ENCODE measurements around the gene TNIK. TPM values are rescaled to one million over a fixed set of nuclear protein-coding genes. Genes with fewer than 3 reads are reported as not detected.

TNIK gene
- 1 to 10 TPM; 4.8 to 9.8 TPM for total RNA-seq
- polyA plus RNA-seq: 1 to 10 TPM; 3.7 to 5.7 TPM

GRCh38 chr3:171459942-171460724 lies at the start of gene TNIK:
TSS of gene TNIK (minus strand) at chr3:171460405. CDS start at chr3:171460063, 342 bp downstream.
- Histone ChIP-seq H3K36me3 (ENCODE audit: control insufficient read depth in 4 of 4, insufficient read depth in 3 of 4, low read depth in 1 of 4, low read length in 3 of 4) (no peaks in the 10 kb centered on the region), H3K9me3 (ENCODE audit: control insufficient read depth in 4 of 4, low read length in 3 of 4) (no peaks in the 10 kb centered on the region), H3K9ac (ENCODE audit: low read depth in 1 of 2, low read length in 2 of 2) (peak within 1 kb of the TSS; percentile 53 to 67), H3K27ac (ENCODE audit: low read depth in 1 of 2, low read length in 2 of 2) (peak within 1 kb of the TSS; percentile 23 to 28), H3K4me1 (ENCODE audit: control insufficient read depth in 4 of 4, insufficient read depth in 4 of 4, low read length in 3 of 4) (peaks cover 4 to 25% (median 12%) of the 10 kb centered on the region in 4 donors), H3K4me3 (ENCODE audit: low read depth in 1 of 3, low read length in 3 of 3) (peak within 1 kb of the TSS; percentile 82 to 93 (median 92)), H3K27me3 (ENCODE audit: control insufficient read depth in 4 of 4, insufficient read depth in 4 of 4, low read length in 3 of 4) (no peaks in the 10 kb centered on the region)
- under 1% methylated on average over 55 of the region's 55 CpGs for whole genome bisulfite sequencing
- DNase-seq (ENCODE audit: low spot score): peak; percentile 88
- TF ChIP-seq HNF4A (conservative IDR thresholded peaks at IDR 0.05) (peak in 1 of 2 donors; percentile 47), JUND (IDR thresholded peaks at IDR 0.05) (no peak), EGR1 (IDR thresholded peaks at IDR 0.05; ENCODE audit: low read depth in 2 of 2) (peak; percentile 80 to 94), SP1 (IDR thresholded peaks at IDR 0.05) (peak; percentile 44), RAD21 (IDR thresholded peaks at IDR 0.05) (peak; percentile 26 to 47), HNF4G (IDR thresholded peaks at IDR 0.05) (no peak), ZBTB33 (IDR thresholded peaks at IDR 0.05) (no peak), MAX (IDR thresholded peaks at IDR 0.05) (peak; percentile 63), FOXA2 (IDR thresholded peaks at IDR 0.05) (no peak), GABPA (IDR thresholded peaks at IDR 0.05 in 1 of 2, conservative IDR thresholded peaks at IDR 0.05 in 1 of 2) (peak in 1 of 2 donors; percentile 59), REST (IDR thresholded peaks at IDR 0.05) (peak; percentile 66), YY1 (IDR thresholded peaks at IDR 0.05) (peak; percentile 44), NR2F2 (IDR thresholded peaks at IDR 0.05) (peak; percentile 49), RXRA (IDR thresholded peaks at IDR 0.05) (peak; percentile 48 to 50)

DNA sequence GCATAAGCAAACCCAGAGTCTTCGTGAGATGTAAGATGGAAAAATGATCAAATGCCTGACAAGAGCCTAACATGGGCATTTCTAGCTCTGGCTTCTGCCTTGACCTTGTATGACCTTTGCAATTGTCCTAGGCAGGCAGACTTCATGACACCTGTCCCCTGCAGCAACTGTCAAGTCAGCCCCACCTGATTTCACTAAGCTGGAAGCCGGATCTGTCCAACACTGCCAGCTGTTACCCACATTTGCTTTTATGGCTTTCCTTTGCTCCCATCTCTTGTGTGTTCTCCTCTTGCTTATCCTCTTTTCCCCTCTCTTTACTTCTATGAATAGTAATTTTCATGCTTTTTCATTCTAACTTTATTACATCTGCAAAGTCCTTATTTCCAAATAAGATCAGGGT lies 48.5 kb upstream of the TNIK start:
- Histone ChIP-seq H3K27ac (ENCODE audit: low read depth in 1 of 2, low read length in 2 of 2) (no peak overlapping the region), H3K36me3 (ENCODE audit: control insufficient read depth in 4 of 4, insufficient read depth in 3 of 4, low read depth in 1 of 4, low read length in 3 of 4) (no peaks in the 10 kb centered on the region), H3K4me3 (ENCODE audit: low read depth in 1 of 3, low read length in 3 of 3) (no peak overlapping the region), H3K9ac (ENCODE audit: low read depth in 1 of 2, low read length in 2 of 2) (no peak overlapping the region), H3K27me3 (ENCODE audit: control insufficient read depth in 4 of 4, insufficient read depth in 4 of 4, low read length in 3 of 4) (no peaks in the 10 kb centered on the region), H3K4me1 (ENCODE audit: control insufficient read depth in 4 of 4, insufficient read depth in 4 of 4, low read length in 3 of 4) (no peaks in the 10 kb centered on the region), H3K9me3 (ENCODE audit: control insufficient read depth in 4 of 4, low read length in 3 of 4) (no peaks in the 10 kb centered on the region)
- TF ChIP-seq, protein P1, sequence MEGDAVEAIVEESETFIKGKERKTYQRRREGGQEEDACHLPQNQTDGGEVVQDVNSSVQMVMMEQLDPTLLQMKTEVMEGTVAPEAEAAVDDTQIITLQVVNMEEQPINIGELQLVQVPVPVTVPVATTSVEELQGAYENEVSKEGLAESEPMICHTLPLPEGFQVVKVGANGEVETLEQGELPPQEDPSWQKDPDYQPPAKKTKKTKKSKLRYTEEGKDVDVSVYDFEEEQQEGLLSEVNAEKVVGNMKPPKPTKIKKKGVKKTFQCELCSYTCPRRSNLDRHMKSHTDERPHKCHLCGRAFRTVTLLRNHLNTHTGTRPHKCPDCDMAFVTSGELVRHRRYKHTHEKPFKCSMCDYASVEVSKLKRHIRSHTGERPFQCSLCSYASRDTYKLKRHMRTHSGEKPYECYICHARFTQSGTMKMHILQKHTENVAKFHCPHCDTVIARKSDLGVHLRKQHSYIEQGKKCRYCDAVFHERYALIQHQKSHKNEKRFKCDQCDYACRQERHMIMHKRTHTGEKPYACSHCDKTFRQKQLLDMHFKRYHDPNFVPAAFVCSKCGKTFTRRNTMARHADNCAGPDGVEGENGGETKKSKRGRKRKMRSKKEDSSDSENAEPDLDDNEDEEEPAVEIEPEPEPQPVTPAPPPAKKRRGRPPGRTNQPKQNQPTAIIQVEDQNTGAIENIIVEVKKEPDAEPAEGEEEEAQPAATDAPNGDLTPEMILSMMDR (IDR thresholded peaks at IDR 0.05; ENCODE audit: low read depth, low read length, missing input control): no peak
- TF ChIP-seq RXRA (IDR thresholded peaks at IDR 0.05) (no peak), MAX (IDR thresholded peaks at IDR 0.05) (no peak), FOXA1 (IDR thresholded peaks at IDR 0.05) (no peak)
- no peak for DNase-seq (ENCODE audit: low spot score)
- WGBS: 97% methylated on average over 2 of the region's 2 CpGs
